NCI-H2227 (cell line): ENCODE measurements around the gene BBOX1.
"Not testable (repeated sequence)": the region's sequence is repeated elsewhere in the genome, so short reads cannot be mapped to it uniquely, and the experiment has no call there.

ENCODE experiments used
- DNase-seq: peaks from one replicate; lab custom pipeline; 2025; ENCODE audit not compliant: unreplicated experiment; lab: John Stamatoyannopoulos, UW

The BBOX1 gene

DNA sequence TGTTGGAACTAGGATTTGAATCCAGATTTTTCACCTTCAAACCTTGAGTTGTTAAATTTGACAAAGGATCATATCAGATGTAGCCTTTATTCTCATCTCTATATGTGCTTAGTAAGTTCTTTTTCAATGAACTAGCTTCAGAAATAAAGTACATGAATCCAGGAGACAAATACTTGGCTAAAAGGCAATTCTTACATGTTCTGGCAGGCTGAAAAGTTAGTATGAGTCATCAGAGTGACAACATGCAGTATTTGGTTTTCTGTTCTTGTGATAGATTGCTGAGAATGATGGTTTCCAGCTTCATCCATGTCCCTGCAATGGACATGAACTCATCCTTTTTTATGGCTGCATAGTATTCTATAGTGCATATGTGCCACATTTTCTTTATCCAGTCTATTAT lies 40.4 kb downstream of the BBOX1 start:
- DNase-seq, result no peak

DNA sequence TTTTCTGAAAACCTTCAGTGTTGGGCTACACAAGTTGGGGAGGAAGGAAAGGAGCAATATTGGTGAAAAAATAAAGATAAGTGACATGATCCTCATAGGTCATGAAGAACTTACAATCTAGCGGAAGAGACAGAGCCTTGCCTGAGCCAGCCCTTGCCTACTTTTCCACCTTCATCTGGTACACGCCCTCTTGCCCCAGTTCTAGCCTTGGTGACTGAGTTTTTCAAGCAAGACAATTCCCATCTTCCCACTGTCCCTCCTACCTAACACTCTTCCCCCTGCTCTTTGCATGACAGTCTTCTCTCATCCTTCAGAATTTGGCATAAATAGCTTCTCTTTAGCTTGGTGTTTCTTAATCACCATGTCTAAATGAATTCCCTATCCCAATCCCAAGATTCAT lies 42.6 kb downstream of the BBOX1 start:
- DNase-seq, result no peak

DNA sequence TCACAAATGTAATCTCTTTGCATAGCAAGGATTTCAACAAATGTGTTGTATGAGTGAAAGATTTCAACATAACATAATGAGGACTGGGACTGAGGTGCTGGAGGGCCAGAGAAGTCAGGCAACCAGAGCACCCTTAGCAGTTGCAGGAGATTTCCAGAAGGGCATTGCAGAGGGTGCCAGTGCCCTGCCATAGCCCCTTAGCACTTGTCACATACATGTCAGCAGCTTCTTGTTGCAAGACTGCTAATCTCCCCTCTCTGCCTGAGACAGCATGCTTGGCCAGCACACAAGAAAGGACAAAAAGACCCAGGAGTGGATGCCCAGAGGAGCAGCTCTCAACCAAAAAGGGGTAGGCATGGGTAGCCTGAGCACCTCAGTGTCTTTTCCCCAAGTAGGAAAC lies 43.2 kb downstream of the BBOX1 start:
- no peak for DNase-seq

DNA sequence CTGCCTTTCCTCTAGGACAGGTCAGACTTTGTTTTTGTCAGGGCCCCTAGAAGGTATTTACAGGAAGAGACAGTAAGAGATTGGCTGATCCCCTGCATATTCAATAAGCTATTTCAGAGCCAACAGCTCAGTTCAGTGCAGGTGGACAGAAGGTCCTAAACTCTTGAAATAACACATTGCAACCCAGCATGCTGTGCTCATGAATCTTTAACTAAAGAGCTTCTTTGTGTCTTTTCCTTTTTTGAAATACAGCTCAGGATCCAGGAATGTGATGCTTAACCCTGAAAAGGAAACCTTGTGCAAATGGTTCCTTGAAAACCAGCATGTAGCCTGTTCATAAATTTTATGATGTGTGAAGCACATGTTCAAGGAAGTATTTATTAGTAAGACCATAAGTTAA lies 43.9 kb downstream of the BBOX1 start:
- DNase-seq, result no peak

DNA sequence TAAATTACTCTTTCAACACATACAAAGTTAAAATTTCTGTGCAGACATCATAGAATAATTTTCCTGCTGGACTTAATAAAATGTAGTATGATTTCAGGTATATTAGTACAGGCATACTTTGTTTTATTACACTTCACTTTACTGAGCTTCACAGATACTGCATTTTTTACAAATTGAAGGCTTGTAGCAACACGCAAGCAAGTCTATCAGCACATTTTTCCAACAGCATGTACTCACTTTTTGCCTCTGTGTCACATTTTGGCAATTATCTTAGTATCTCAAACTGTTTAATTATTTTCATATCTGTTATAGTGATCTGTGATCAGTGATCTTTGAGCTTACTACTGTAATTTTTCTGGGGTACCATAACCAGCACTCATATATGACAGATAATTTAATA lies 44.5 kb downstream of the BBOX1 start:
- DNase-seq, result no peak

DNA sequence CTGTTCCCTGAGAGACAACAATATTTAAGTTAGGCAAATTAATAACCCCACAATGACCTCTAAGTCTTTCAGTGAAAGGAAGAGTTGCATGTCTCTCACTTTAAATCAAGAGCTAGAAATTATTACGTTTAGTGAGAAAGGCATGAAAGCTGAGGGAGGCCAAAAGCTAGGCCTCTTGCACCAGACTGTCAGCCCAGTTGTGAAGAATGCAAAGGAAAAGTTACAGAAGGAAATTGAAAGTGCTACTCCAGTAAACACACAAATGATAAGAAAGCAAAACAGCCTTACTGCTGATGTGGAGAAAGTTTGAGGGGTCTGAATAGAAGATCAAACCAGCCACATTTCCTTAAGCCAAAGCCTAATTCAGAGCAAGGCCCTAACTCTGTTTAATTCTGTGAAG lies 45.0 kb downstream of the BBOX1 start:
- DNase-seq, result no peak

DNA sequence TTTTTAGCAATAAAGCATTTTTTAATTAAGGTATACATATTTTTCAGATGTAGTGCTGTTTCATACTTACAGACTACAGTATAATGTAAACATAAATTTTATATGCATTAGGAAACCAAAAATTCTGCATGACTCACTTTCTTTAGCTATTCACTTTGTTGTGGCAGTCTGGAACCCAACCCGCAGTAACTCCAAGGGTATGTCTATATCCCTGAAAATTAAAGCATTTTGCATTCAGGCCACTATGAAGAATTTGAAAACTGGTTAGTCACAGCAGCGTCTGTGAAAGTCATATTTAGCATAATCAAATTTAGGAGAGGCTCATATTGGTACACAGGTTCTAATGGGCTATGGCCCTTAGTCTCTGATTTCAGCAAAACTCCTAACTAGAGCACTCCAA lies 46.8 kb downstream of the BBOX1 start:
- DNase-seq, result no peak

DNA sequence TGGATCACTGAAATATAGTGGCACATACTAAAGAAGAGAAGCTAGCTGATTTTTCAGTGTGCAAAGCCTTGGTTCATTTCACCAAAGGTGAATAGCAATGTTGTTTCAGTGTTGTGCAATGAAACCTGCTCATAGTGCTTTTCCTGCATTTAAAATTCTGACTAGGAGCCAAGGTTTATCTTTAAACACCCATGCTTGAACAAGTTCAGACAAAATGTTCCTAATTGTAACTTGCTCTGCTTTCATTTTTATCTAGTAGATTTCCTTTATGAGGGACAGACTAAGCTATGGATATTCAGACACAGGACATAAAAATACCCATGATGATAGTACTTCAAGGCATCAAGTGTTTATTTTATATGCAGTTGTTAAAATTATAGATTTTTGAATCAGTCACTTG lies 47.7 kb downstream of the BBOX1 start:
- DNase-seq, result no peak

DNA sequence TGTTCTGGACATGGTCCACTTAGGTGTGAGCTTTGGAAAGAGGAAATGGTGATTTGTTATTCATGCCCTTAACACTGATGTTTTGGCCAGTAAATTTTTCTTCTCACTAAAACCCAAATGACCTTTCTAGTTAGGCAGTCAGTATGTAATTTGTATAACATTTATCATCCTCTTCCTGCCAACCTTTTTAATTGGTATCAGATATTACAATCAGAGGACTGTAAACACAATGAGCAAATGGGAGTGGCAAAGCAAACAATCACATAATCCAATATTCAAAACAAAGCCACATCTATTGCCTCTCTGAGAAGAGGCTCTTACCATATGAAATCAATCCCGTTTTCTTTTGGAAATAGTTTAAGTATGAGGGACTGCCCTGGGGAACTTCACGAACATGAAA lies 49.1 kb downstream of the BBOX1 start:
- no peak for DNase-seq

DNA sequence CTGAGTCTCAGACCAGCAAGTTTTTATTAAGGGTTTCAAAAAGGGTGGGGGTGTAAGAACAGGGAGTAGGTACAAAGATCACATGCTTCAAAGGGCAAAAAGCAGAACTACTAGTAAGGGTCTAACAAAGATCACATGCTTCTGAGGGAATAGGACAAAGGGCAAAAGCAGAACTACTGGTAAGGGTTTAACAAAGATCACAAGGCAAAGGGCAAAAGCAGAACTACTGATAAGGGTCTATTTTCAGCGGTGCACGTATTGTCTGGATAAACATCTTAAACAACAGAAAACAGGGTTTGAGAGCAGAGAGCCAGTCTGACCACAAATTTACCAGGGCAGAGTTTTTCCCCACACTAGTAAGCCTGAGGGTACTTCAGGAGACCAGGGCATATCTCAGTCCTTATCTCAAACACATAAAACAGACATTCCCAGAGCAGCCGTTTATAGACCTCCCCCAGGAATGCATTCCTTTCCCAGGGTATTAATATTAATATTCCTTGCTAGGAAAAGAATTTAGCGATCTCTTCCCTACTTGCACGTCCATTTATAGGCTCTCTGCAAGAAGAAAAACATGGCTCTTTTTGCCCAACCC lies 49.8 kb downstream of the BBOX1 start:
- not testable (repeated sequence) for DNase-seq

DNA sequence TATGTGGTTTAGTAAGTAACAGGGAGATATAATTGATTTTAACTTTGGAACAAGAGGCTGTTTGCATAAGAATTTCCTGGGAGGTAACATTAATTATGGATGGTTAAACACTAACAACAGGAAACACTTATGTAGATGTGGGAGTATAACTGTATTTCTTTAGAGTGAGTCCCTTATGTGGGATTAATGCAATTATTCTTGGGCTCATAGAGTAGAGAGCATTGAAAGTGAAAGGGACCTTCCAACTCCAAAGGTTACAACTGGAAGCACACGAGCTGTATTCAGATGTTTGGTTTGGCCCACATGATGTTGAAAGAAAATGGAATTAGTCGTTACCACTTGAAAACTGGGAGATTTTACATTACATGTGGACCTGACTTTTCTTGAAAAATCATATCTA lies 53.5 kb downstream of the BBOX1 start:
- DNase-seq, result no peak

DNA sequence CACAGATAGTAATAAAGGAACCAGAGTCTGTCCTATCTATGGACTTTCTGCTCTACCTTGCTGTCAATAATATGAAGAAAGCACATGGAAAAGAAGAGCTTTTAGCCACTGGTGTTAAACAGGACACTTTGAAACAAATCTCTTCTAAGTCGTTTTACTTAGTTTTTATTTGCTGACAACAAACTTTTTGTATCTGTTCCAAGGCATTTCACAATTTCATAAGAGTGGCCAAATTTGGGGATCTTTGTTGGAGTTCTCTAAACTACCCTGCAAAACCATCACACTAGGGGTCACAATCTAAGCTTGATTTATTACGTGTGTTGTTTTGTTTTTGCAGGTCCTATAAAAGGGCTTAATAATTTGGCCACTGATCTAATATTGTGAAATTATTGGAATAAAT lies 54.4 kb downstream of the BBOX1 start:
- DNase-seq, result no peak

DNA sequence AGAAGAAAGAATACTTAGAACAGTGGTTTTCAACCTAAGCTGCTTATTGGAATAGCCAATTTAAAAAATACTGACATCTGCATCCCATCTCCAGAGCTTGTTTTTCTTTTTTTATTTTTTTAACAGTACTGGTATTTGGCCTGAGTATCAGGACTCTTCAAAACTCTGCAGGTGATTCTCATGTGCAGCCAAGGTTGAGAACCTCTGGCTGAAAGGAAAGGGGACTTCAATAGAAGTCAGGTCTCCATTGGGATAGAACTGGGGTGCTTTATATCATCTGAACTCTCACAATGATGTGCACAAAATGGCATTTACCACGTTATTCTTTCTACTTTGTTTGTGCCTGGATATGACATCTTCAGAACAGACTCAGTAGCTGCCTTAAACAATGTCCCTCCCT lies 55.3 kb downstream of the BBOX1 start:
- no peak for DNase-seq

DNA sequence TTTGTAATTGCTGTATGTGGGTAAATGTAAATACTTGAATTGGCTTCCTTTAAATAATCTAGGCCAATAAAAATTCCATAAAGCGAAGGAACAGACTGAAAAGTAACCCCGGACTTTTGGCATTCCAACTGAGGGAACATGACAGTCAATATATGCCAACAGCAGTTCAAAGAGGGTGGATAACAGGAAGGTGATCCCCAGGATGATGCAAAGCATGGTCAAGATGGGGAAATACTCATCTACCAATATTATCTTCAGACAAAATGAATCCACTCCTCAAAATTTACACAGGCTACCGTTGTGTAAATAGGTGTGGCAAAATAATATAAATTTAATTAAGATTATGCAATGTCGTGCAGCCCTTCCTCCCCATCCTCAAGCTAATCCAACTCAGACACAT lies 56.9 kb downstream of the BBOX1 start:
- DNase-seq, result no peak

DNA sequence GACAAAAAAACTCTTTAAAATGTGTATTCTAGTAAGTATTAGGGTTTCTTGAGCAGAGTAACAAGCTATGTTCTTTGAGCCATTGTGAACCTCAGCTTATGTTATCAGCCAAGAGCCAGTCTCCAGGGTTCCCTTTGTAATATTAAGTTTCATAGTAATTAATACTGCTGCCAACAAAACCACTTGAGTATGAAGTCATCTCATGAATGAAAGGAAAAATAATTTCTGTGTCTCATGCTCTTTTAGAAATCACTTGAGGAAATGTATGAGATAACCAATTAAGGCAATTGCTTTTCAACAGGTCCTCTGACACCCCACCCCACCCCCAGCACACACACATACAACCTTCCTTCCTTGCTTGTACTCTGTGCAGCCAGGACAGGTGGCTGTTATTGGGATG lies 59.9 kb downstream of the BBOX1 start:
- no peak for DNase-seq

DNA sequence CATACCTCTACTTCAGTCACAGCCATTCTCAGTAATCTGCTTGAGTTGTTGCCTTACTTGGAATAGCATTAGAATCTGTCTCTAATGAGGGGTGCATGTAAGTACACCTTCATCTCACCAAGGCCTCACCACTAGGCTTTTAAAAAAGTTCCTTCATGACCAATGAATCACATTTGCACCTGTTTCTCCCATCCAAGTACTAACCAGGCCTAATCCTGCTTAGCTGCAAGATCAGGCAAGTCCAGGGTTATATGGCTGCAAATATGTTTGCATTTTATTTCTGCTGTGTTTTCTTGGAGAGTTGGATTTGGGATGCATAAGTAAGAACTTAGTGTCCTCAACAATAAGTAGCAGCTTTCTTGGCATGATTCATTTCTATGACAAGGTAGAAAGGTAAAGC lies 66.9 kb downstream of the BBOX1 start:
- DNase-seq, result no peak

DNA sequence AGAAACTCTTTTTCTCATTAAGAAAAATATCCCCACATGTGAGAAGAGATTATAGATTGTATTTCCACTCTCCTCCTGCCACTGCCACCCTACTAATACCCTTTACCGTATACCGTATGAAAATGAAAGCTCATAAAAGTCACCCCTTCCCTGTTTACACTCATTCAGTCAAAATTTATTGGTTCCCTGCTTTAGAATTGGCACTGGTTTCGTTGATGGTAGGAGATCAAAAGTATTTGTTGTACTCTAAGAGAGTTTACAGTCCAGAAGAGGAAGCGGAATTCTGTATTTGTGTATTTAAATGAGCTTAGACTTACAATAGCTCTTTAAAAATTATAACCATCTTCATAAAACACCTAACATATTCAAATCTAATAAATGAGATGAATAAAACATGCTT lies 68.2 kb downstream of the BBOX1 start:
- no peak for DNase-seq

DNA sequence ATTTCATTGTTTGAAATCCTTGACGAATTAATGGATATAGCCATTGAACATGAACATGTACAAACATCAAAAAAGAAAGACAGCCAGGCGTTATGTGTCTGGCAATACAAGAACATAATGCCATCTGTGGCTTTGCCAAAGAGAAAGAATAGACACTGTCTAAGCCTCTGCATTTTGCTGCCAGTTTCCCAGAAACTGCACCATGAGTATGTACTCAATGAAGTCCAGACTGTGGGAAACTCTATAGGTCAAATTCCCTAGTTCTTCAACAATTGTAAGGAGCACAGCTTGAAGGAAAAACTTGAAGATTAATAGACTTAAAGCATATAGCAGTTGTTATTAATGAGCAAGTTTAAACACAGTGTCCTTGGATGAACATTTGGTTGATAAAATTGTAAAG lies 71.3 kb downstream of the BBOX1 start:
- DNase-seq, result no peak

DNA sequence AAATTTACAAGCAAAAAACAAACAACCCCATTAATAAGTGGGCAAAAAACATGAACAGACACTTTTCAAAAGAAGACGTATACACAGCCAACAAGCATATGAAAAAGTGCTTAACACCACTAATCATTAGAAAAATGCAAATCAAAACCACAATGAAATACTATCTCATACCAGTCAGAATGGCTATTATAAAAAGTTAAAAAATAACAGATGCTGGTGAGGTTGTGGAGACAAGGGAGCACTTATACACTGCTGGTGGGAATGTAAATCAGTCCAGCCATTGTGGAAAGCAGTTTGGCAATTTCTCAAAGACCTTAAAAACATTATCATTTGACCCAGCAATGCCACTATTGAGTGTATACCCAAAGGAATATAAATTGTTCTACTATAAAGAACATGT lies 72.3 kb downstream of the BBOX1 start:
- DNase-seq, result no peak

DNA sequence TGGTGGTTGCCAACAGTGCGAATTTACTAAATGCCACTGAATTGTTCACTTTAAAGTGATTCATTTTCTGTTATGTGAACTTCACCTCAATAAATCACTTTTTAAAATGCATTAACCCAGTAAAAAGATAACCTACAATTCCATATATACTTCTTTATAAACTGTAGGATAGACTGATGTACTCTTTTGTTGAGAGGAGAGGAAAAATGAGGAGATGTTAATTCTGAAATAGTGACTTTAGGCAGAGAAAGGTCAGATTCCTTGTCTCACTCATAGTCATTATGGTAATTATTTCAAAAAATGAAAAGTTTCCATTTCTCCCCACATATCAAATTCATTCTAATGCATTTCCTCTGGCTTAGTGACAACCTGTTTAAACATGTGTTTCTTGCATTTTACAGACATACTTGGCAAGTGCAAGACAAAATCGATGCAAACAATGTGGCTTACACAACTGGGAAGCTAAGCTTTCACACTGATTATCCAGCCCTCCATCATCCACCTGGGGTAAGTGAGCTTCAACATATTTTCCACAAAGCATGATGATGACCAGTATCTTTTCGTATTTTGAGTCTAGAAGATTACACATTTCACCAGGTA lies 74.5 kb downstream of the BBOX1 start:
- DNase-seq, result no peak

DNA sequence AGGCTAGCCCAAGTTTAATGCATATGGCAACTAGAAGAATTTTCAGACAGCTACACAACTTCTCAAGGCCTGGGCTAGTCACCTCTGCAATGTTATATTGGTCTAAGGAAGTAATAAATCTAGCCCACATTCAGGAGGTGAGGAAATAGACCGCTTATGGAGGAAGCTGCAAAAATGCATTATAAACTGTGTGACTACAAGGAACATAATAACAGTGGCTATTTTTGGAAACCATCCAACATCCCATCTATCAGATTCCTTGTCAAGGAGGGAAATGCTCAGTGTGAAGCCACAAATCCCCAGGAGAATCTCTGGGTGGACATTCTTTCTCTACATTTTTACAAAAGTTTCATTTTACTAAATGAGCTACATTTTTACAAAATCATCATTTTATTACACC lies 76.1 kb downstream of the BBOX1 start:
- peak; percentile 54 for DNase-seq

DNA sequence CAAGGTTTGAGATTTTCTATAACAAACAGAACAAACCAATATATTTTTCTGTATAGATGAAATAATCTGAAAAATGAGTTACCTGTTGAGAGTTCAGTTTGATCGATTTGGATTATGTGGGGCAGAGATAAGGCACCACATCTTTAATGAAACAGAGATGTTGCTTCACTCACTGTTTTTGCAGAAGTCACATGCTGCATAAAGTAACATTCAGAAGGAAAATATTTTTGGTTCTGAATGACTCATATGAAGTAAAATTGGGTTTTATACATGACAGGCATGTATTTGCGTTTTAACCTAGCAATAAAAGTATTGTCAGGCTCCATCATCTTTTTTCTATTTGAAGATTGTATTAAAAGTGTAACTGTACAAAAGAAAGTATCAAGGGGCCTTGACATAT lies 77.8 kb downstream of the BBOX1 start:
- no peak for DNase-seq

DNA sequence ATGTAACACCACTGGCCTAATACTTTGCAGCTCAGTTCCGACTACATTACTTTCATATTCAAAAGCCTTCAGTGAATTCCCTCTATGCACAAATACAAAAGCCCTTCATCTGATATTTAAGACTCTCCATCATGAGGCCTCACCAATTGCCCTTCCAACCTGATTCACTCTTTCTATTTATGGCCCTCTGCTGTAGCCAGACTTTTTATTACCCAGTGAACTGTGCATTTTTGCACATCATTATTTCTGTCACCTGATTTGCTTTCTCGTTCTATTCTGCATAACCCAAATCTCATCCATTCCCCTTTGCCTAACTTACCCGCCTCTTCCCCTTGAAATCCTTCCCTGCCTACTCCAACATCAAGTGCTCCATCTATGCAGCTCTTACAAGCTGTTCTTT lies 78.3 kb downstream of the BBOX1 start:
- DNase-seq, result no peak

DNA sequence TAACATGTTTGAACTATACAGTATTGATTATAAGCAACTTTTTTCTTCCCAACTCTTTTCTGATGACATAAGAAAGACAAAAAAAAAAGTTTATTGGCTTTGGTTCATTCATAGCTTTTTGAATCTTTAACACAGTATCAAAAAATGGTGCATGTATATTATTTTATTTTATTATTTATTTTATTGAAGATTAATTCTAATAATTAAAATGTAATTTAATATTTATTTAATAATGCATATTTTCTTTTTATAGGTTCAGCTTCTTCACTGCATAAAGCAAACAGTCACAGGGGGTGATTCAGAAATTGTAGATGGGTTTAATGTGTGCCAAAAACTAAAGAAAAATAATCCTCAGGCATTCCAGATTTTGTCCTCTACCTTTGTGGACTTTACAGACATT lies 78.8 kb downstream of the BBOX1 start:
- no peak for DNase-seq
